Posterior vena cava (tissue), 2 donors: ENCODE measurements around the gene PROSER3. TPM values are rescaled to one million over a fixed set of nuclear protein-coding genes. Genes with fewer than 3 reads are reported as not detected.

ENCODE experiments used
- DNase-seq: peaks from one replicate; pipeline ENCODE4 v3.0.0-alpha.2; 2020; ENCODE audit warnings: low spot score
- intact Hi-C, 2 donors: fragments of 100-400 bp; cut with DNase I; formaldehyde crosslinking; loops; one replicate each; pipeline versions ENCODE4 v1.14.1 to v1.14.2; 2022 to 2023
- long read RNA-seq, 2 donors: library from polyadenylated mRNA; unstranded; transcript quantifications; one replicate each; pipeline ENCODE4 v2.0.0, GENCODE V29; 2020 to 2021
- total RNA-seq, 2 donors: library from RNA; stranded (reverse); fragmentation: NEBNext Ultra II Directional; extraction: Animal tissue kit (Norgen Biotek cat#: 25700); gene quantifications; one replicate each; pipeline ENCODE4 v1.2.1, GENCODE V29; 2021
- donor health status: DM: yes; HTN: yes; CAD: no.
- donor health status: DM: yes; HTN: yes; CAD: no.

PROSER3 gene
- 10 to 100 TPM; 18.4 to 19.3 TPM for total RNA-seq
- long read RNA-seq, donor 1, partial matches to known transcripts: 1 of 2 reads
- long read RNA-seq, donor 1, other reads (novel, unspliced or antisense): 1 of 2 reads
- long read RNA-seq, donor 2: 0 reads

- peak; percentile 100 for DNase-seq
- intact Hi-C loops: no loop called here
These were observed at the start of gene PROSER3 for GRCh38 chr19:35757749-35758608. PROSER3 (plus strand) TSS chr19:35758176; CDS start chr19:35758216, 40 bp downstream.

- DNase-seq: no peak
- intact Hi-C loops: no loop called here
These were observed 49.6 kb upstream of the PROSER3 start for GRCh38 chr19:35708391-35708790.

GRCh38 chr19:35710784-35711723, 46.9 kb upstream of the PROSER3 start:
- no peak for DNase-seq
- intact Hi-C loops: loop anchor here in 1 of 2 donors (10.0 kb wide), 1 partner anchor 224 kb away; the partner anchor contains the start of gene LRFN3

DNA sequence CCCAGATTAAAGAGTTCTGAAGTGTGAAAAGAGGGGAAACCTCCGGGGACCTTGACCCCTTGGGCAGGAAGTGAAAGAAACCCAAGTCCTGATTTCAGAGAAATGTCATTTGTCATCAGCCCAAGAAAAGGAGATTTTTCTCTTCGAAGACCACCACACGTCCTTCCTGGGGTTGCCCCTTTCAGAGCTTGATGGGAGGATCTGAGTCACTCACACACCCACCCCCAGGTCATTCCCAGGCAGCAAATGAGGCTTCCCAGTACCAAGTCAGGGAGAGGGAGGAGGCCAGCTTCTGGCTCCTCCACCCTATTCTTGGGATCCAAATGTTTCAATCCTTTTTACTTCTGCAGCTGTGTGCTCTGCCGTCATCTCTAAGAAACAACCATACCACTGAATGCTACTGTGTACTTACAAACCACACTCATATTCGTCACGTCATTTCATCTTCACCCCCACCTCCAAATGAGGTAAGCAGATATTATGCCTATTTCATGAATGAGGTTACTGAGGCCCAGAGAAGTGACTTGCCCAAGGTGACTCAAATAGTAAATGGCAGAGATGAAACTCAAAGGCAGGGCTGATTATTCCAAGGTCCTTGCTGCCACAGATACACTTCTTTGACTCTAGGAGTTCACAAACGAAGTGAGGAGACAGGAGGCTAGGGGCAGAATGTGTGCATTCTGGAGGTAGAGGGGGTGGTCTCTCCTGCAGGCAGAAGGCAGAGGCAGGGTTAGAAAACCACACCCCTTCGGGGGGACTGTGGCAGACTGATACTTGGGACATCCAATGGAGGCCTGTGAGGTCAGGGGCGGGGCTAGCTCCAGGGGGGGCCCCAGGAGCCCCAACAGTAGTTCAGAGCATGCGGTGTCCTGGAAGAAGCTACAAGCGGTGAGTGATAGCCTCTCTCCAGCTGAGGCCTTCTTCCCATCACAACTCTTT, 45.1 kb upstream of the PROSER3 start:
- intact Hi-C loops: loop anchor here in 1 of 2 donors (10.0 kb wide), 1 partner anchor 222 kb away; the partner anchor contains the start of gene LRFN3
- DNase-seq: no peak

DNA sequence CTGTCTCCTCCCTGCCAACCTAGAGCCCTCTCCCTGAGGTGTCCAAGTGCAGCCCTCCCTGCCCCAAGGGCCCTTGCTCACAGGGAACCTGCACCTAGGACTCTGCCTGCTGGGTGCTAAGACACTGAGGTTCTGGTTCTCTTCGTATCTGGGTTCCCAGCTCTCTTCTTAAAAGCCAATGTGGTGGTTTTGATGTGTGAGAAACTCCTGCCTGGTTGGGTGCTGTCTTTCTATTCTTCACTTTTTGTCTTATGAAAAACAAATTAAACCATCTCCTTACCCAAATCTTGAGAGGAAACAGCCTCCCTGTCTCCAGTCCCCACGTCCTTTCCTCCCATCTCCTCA, 44.5 kb upstream of the PROSER3 start:
- no peak for DNase-seq
- intact Hi-C loops: loop anchor here in 1 of 2 donors (10.0 kb wide), 1 partner anchor 221 kb away; the partner anchor contains the start of gene LRFN3

- intact Hi-C loops: loop anchor here in 1 of 2 donors (10.0 kb wide), 1 partner anchor 221 kb away; the partner anchor contains the start of gene LRFN3
- no peak for DNase-seq
These were observed 44.0 kb upstream of the PROSER3 start for GRCh38 chr19:35713904-35714495.

DNA sequence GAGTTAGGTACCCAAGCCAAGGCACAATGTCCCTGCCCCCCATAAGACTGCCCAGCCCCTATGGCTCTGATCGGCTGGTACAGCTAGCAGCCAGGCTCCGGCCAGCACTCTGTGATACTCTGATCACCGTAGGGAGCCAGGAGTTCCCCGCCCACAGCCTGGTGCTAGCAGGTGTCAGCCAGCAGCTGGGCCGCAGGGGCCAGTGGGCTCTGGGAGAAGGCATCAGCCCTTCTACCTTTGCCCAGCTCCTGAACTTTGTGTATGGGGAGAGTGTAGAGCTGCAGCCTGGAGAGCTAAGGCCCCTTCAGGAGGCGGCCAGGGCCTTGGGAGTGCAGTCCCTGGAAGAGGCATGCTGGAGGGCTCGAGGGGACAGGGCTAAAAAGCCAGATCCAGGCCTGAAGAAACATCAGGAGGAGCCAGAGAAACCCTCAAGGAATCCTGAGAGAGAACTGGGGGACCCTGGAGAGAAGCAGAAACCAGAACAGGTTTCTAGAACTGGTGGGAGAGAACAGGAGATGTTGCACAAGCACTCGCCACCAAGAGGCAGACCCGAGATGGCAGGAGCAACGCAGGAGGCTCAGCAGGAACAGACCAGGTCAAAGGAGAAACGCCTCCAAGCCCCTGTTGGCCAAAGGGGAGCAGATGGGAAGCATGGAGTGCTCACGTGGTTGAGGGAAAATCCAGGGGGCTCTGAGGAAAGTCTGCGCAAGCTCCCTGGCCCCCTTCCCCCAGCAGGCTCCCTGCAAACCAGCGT, 43.2 kb upstream of the PROSER3 start:
- intact Hi-C loops: loop anchor here in 1 of 2 donors (10.0 kb wide), 1 partner anchor 220 kb away; the partner anchor contains the start of gene LRFN3
- DNase-seq: no peak

DNA sequence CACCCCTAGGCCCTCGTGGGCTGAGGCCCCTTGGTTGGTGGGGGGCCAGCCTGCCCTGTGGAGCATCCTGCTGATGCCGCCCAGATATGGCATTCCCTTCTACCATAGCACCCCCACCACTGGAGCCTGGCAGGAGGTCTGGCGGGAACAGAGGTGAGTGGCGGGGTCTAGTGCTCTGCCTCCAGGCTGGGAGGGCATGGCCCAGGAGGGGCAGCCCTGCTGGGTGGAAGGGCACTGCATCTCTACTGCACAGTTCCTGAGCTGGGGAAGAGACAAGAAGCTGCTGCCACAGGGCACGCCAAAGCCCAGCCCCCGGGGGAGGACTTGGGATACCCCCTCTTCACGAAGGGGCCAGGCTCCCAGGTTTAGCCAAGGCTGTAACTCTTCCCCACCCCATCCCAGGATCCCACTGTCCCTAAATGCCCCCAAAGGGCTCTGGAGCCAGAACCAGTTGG, 42.6 kb upstream of the PROSER3 start:
- intact Hi-C loops: loop anchor here in 1 of 2 donors (10.0 kb wide), 1 partner anchor 219 kb away; the partner anchor contains the start of gene LRFN3

DNA sequence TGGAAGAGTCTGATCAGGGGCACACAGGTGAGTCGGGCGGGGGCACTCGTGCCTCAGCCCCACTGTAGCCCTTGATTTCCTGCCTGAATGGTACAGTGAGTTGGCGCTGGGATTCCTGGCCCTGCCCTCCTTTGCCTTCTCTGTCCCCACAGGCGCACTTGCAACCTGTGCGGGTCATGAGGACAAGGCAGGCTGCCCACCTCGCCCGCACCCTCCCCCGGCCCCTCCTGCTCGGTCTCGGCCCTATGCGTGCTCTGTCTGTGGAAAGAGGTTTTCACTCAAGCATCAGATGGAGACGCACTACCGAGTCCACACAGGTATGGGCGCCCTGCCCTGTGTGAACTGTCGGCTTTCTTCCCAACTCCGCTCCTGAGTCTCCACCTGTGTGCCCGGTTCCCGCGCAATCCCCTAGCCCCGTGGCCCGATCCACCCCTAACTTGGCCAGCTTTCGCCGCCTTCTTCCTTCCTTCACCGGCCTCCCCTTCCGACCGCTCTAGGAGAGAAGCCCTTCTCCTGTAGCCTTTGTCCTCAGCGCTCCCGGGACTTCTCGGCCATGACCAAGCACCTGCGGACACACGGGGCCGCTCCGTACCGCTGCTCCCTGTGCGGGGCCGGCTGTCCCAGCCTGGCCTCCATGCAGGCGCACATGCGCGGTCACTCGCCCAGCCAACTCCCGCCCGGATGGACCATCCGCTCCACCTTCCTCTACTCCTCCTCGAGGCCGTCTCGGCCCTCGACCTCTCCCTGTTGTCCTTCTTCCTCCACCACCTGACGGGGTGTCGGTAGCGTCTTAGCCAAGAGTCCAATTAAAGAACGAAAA, 41.8 kb upstream of the PROSER3 start:
- DNase-seq: peak; percentile 91
- intact Hi-C loops: loop anchor here in 1 of 2 donors (10.0 kb wide), 1 partner anchor 219 kb away; the partner anchor contains the start of gene LRFN3

More for the DNA sequence above, 42.6 kb upstream of the PROSER3 start:
- no peak for DNase-seq

GRCh38 chr19:35716801-35717664, 40.9 kb upstream of the PROSER3 start:
- intact Hi-C loops: loop anchor here in 1 of 2 donors (10.0 kb wide), 1 partner anchor 218 kb away; the partner anchor contains the start of gene LRFN3
- DNase-seq: peak; percentile 98

DNA sequence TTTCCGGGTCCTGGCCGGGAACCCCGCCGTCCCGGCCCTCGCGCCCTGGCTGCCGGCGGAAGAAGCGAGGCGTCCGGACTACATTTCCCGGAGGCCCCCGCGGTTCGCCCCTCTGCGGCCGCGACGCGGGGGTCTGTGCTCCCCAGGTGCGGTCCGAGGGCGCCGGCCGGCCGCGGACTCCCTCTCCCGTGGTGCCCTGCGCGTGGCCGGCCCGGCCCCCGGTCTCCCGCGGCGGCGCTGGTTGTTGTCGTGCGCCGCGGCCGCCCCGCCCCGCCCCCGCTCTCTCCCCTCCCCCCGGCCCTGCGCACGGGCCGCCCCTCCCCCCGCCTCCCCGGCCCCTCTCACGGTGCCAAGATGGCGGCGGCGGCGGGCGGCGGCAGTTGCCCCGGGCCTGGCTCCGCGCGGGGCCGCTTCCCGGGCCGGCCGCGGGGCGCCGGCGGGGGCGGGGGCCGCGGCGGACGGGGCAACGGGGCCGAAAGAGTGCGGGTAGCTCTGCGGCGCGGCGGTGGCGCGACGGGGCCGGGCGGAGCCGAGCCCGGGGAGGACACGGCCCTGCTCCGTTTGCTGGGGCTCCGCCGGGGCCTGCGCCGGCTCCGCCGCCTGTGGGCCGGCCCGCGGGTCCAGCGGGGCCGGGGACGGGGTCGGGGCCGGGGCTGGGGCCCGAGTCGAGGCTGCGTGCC, 40.2 kb upstream of the PROSER3 start, which contains the start of gene KMT2B:
Gene KMT2B, plus strand, starts transcription at position 339 of the 680 bp plus-strand sequence. Its CDS starts 16 bp downstream, at position 355.
- intact Hi-C loops: loop anchor here in 1 of 2 donors (10.0 kb wide), 1 partner anchor 217 kb away; the partner anchor contains the start of gene LRFN3
- no peak for DNase-seq

DNA sequence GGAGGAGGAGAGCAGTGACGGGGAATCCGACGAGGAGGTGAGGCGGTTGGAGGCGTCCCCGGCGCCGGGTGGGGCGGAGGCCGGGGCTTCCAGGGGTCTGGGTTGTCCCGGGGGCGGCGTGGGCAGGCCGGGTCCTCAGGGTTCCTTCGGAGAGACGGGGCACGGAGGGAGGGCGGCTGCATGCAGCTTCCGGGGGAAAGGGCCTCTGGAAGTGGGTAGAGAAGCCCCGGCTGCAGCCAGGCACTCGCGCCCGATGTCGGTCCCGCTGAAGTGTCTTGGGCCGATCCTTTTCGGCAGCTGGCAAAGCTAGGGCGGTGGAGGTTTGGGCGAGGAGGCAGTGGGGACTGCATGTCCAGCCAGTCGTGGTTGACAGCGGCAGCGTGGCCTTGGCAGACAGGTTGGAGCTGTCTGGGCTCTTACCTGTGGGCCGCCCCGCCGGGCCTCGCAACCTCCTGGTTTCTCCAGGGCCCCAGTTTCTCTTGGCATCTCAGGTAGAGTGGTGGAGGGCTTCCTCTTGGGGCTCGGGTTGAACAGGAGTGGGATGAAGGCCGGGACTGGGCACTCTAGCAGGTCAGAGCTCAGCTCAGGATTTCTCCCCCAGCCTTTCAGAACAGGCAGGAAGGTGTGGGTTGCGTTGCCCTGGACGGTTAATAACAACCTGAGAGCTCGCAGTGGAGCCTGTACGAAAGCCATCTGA, 39.5 kb upstream of the PROSER3 start:
- DNase-seq: peak; percentile 88
- intact Hi-C loops: loop anchor here in 1 of 2 donors (10.0 kb wide), 1 partner anchor 216 kb away; the partner anchor contains the start of gene LRFN3

GRCh38 chr19:35719402-35720162, 38.4 kb upstream of the PROSER3 start:
- intact Hi-C loops: loop anchor here in 1 of 2 donors (10.0 kb wide), 1 partner anchor 215 kb away; the partner anchor contains the start of gene LRFN3

More at GRCh38 chr19:35719402-35720162, 38.4 kb upstream of the PROSER3 start:
- no peak for DNase-seq
